Mesangial cell (primary cell): Measurements from ENCODE around the gene ADARB2. TPM values are rescaled to one million over a fixed set of nuclear protein-coding genes. Genes with fewer than 3 reads are reported as not detected.

ENCODE experiments used
- total RNA-seq: library from RNA; depleted of rRNA; stranded (reverse); fragments of >200 nt; gene quantifications from 2 replicates; pipeline ENCODE4 v1.2.3, GENCODE V29; 2015

The ADARB2 gene
- total RNA-seq = 0.81 TPM in 1 of 2 replicates, not detected in the other

GRCh38 chr10:1737222-1738061 lies at the start of gene ADARB2:
ADARB2 (minus strand) TSS chr10:1737525.

